ENCODE data around the gene NAALADL2.
"Not testable (repeated sequence)": the region's sequence is repeated elsewhere in the genome, so short reads cannot be mapped to it uniquely, and the experiment has no call there.

Gene NAALADL2

GRCh38 chr3:175411946-175412345, 552.8 kb downstream of the NAALADL2 start:
- DNase-seq (ENCODE audit: low read depth): no peak
- TF ChIP-seq CTCF (conservative IDR thresholded peaks at IDR 0.05; ENCODE audit: control insufficient read depth, insufficient read depth, low read depth, low read length): no peak
- H3K4me3 ChIP-seq (ENCODE audit: control insufficient read depth, low read depth, low read length): no peak overlapping the region

GRCh38 chr3:175413926-175414325, 554.8 kb downstream of the NAALADL2 start:
- TF ChIP-seq CTCF (conservative IDR thresholded peaks at IDR 0.05; ENCODE audit: control insufficient read depth, insufficient read depth, low read depth, low read length): no peak
- no peak for DNase-seq (ENCODE audit: low read depth)
- no peak overlapping the region for H3K4me3 ChIP-seq (ENCODE audit: control insufficient read depth, low read depth, low read length)

GRCh38 chr3:175416600-175416999, 557.5 kb downstream of the NAALADL2 start:
- no peak overlapping the region for H3K4me3 ChIP-seq (ENCODE audit: control insufficient read depth, low read depth, low read length)
- no peak for DNase-seq (ENCODE audit: low read depth)
- no peak for TF ChIP-seq CTCF (conservative IDR thresholded peaks at IDR 0.05; ENCODE audit: control insufficient read depth, insufficient read depth, low read depth, low read length)

GRCh38 chr3:175417426-175417825, 558.3 kb downstream of the NAALADL2 start:
- TF ChIP-seq CTCF (conservative IDR thresholded peaks at IDR 0.05; ENCODE audit: control insufficient read depth, insufficient read depth, low read depth, low read length): no peak
- H3K4me3 ChIP-seq (ENCODE audit: control insufficient read depth, low read depth, low read length): no peak overlapping the region
- DNase-seq (ENCODE audit: low read depth): no peak

- H3K4me3 ChIP-seq (ENCODE audit: control insufficient read depth, low read depth, low read length): no peak overlapping the region
- no peak for TF ChIP-seq CTCF (conservative IDR thresholded peaks at IDR 0.05; ENCODE audit: control insufficient read depth, insufficient read depth, low read depth, low read length)
- no peak for DNase-seq (ENCODE audit: low read depth)
Observed at GRCh38 chr3:175421902-175422301, 562.8 kb downstream of the NAALADL2 start.

GRCh38 chr3:175422744-175423143, 563.6 kb downstream of the NAALADL2 start:
- no peak overlapping the region for H3K4me3 ChIP-seq (ENCODE audit: control insufficient read depth, low read depth, low read length)
- no peak for TF ChIP-seq CTCF (conservative IDR thresholded peaks at IDR 0.05; ENCODE audit: control insufficient read depth, insufficient read depth, low read depth, low read length)
- no peak for DNase-seq (ENCODE audit: low read depth)

- not testable (repeated sequence) for DNase-seq (ENCODE audit: low read depth); H3K4me3 ChIP-seq (ENCODE audit: control insufficient read depth, low read depth, low read length)
Observed at GRCh38 chr3:175423848-175424247, 564.7 kb downstream of the NAALADL2 start.

All from fibroblast of mammary gland (primary cell).